Left cardiac atrium (tissue), 4 donors: ENCODE results near the gene APOBEC3H. TPM values are rescaled to one million over a fixed set of nuclear protein-coding genes. Genes with fewer than 3 reads are reported as not detected.
"Not testable (repeated sequence)": the region's sequence is repeated elsewhere in the genome, so short reads cannot be mapped to it uniquely, and the experiment has no call there.

ENCODE experiments used
- ATAC-seq, 2 donors: fragments of 200-7000 bp; cut with Tn5 transposase; one replicate each; pipeline ENCODE4 v1.9.1; 2020; ENCODE audit warnings: mild to moderate bottlenecking in 2 of 2, moderate library complexity in 2 of 2
- DNase-seq: peaks from one replicate; pipeline ENCODE4 v3.0.0-alpha.2; 2020
- intact Hi-C, 2 donors: fragments of 100-400 bp; cut with DNase I; formaldehyde crosslinking; loops; one replicate each; pipeline versions ENCODE4 v1.14.1 to v1.15.1; 2022 to 2023
- total RNA-seq, 2 donors: library from RNA; stranded (reverse); fragmentation: NEBNext Ultra II Directional; extraction: Animal tissue kit (Norgen Biotek cat#: 25700); gene quantifications; one replicate each; pipeline ENCODE4 v1.2.1, GENCODE V29; 2021
- donor health status: DM: no; HTN: yes; CAD: no.
- donor health status: DM: no; HTN: yes; CAD: no; lungs with severe emphysema.
- donor health status: DM: yes; HTN: yes; CAD: no.
- donor health status: Dilated cardiomyopathy.

Gene APOBEC3H
- total RNA-seq, 2 donors from 2014 or later = 0.35 TPM; not detected in 1

- ATAC-seq, intact Hi-C loops, DNase-seq: not testable (repeated sequence)
Measured at GRCh38 chr22:39079054-39079637, 17.9 kb upstream of the APOBEC3H start.

GRCh38 chr22:39080052-39080762 lies 16.8 kb upstream of the APOBEC3H start:
- intact Hi-C loops = no loop called here
- ATAC-seq (no peak), DNase-seq (no peak)

GRCh38 chr22:39081016-39081415 lies 16.0 kb upstream of the APOBEC3H start:
- intact Hi-C loops = no loop called here
- no peak for ATAC-seq
- no peak for DNase-seq

GRCh38 chr22:39081598-39081997 lies 15.4 kb upstream of the APOBEC3H start:
- DNase-seq = no peak

GRCh38 chr22:39083212-39084165 lies 13.6 kb upstream of the APOBEC3H start:
- ATAC-seq (no peak), DNase-seq (no peak)
- intact Hi-C loops = no loop called here

More at GRCh38 chr22:39081598-39081997, 15.4 kb upstream of the APOBEC3H start:
- intact Hi-C loops = no loop called here
- no peak for ATAC-seq

GRCh38 chr22:39084666-39085065 lies 12.4 kb upstream of the APOBEC3H start:
- DNase-seq (no peak), ATAC-seq (no peak)
- intact Hi-C loops = no loop called here

GRCh38 chr22:39087098-39087497 lies 9.9 kb upstream of the APOBEC3H start:
- ATAC-seq = no peak
- DNase-seq = no peak
- intact Hi-C loops = no loop called here

GRCh38 chr22:39087881-39088684 lies 9.0 kb upstream of the APOBEC3H start:
- intact Hi-C loops = no loop called here
- ATAC-seq (peak; percentile 36 to 44), DNase-seq (peak; percentile 37)

GRCh38 chr22:39088685-39089032 lies 8.4 kb upstream of the APOBEC3H start:
- ATAC-seq (no peak), DNase-seq (no peak)
- intact Hi-C loops = no loop called here

GRCh38 chr22:39089928-39090327 lies 7.1 kb upstream of the APOBEC3H start:
- intact Hi-C loops = no loop called here
- DNase-seq = no peak
- ATAC-seq = no peak

GRCh38 chr22:39090426-39091064 lies 6.5 kb upstream of the APOBEC3H start:
- DNase-seq (peak; percentile 33), ATAC-seq (peak; percentile 51 to 65)
- intact Hi-C loops = no loop called here

- ATAC-seq (no peak), DNase-seq (no peak)
- intact Hi-C loops = no loop called here
Measured at GRCh38 chr22:39091126-39092081, 5.6 kb upstream of the APOBEC3H start.

- ATAC-seq = no peak
- no peak for DNase-seq
- intact Hi-C loops = no loop called here
Measured at GRCh38 chr22:39092111-39092862, 4.8 kb upstream of the APOBEC3H start.

- no peak for DNase-seq
- intact Hi-C loops = no loop called here
- no peak for ATAC-seq
Measured at GRCh38 chr22:39094717-39095389, 2.2 kb upstream of the APOBEC3H start.

- no peak for ATAC-seq
- DNase-seq = no peak
- intact Hi-C loops = no loop called here
Measured at GRCh38 chr22:39095971-39096370, 1.1 kb upstream of the APOBEC3H start.

- DNase-seq (no peak), ATAC-seq (no peak)
- intact Hi-C loops = no loop called here
Measured at GRCh38 chr22:39098026-39098425, 982 bp downstream of the APOBEC3H start.
